BE2C (cell line): Measurements from ENCODE around the gene WDFY2.

Experiments used
- DNase-seq: peaks from one replicate; pipeline ENCODE4 v3.0.0-alpha.2; 2020
- H3K27me3 ChIP-seq: fragments of 250-450 bp; sonication (Bioruptor Pico); 2 replicates; pipeline ENCODE4 v1.5.1; 2020; ENCODE audit warnings: mild to moderate bottlenecking
- H3K36me3 ChIP-seq: fragments of 250-450 bp; sonication (Bioruptor Pico); 2 replicates; pipeline ENCODE4 v1.5.1; 2020; ENCODE audit warnings: mild to moderate bottlenecking
- H3K4me1 ChIP-seq: fragments of 250-450 bp; sonication (Bioruptor Pico); 2 replicates; pipeline ENCODE4 v1.5.1; 2020
- H3K4me3 ChIP-seq: 2 replicates; pipeline ENCODE4 v1.5.1; 2011; ENCODE audit warnings: low read depth, low read length
- H3K9me3 ChIP-seq: fragments of 250-450 bp; sonication (Bioruptor Pico); 2 replicates; pipeline ENCODE4 v1.5.1; 2020
- TF ChIP-seq, protein P1 (sequence below): IDR thresholded peaks from 2 replicates; pipeline ENCODE4 v1.5.1; 2012; ENCODE audit warnings: mild to moderate bottlenecking, low read depth, low read length

WDFY2 gene

DNA sequence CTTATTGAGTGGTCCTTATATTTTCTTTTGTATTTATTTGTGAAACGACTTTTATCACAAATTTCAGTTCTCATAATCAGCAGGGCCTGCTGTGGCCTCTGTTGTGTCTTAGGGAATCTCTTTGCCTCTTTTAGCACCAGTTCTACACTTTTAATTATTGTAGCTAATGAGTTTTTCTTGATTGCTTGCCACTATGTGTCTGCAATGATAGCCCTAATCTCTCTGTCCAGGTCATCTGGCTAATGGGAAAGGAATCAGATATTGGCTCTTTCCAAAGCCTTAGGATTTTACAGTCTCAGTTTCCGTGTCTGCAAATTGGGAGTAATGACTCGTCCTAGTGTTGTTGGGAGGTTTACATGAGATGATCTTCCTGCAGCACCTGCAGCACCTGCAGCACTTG, 10.2 kb downstream of the WDFY2 start:
- H3K4me1 ChIP-seq = peaks cover 9% of the 10 kb centered on the region
- H3K4me3 ChIP-seq = no peak overlapping the region
- no peak for DNase-seq
- H3K9me3 ChIP-seq = no peaks in the 10 kb centered on the region
- no peaks in the 10 kb centered on the region for H3K36me3 ChIP-seq
- H3K27me3 ChIP-seq = no peaks in the 10 kb centered on the region
- TF ChIP-seq, protein P1, sequence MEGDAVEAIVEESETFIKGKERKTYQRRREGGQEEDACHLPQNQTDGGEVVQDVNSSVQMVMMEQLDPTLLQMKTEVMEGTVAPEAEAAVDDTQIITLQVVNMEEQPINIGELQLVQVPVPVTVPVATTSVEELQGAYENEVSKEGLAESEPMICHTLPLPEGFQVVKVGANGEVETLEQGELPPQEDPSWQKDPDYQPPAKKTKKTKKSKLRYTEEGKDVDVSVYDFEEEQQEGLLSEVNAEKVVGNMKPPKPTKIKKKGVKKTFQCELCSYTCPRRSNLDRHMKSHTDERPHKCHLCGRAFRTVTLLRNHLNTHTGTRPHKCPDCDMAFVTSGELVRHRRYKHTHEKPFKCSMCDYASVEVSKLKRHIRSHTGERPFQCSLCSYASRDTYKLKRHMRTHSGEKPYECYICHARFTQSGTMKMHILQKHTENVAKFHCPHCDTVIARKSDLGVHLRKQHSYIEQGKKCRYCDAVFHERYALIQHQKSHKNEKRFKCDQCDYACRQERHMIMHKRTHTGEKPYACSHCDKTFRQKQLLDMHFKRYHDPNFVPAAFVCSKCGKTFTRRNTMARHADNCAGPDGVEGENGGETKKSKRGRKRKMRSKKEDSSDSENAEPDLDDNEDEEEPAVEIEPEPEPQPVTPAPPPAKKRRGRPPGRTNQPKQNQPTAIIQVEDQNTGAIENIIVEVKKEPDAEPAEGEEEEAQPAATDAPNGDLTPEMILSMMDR = no peak

DNA sequence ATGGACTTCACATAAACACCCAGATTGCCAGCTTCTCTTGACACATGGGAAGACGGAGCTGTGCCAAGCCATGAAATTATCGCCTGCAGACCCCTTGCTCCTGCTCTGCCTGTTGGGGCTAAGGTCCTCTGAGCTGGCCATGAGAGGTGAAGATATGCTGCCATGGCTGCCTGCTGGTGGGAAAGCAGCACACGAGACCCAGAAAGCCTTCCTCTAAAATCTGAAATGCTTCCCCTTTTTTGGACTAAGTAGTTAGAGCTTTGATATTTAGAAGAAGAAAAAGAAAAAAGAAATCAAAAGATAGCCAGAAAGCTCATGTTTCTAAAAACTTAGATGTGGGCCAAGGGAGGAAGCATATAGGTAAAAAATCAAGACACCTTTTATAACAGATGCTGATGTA, 11.2 kb downstream of the WDFY2 start:
- no peak for DNase-seq
- TF ChIP-seq, protein P1 = no peak
- H3K27me3 ChIP-seq = no peaks in the 10 kb centered on the region
- no peaks in the 10 kb centered on the region for H3K36me3 ChIP-seq
- no peaks in the 10 kb centered on the region for H3K9me3 ChIP-seq
- H3K4me3 ChIP-seq = no peak overlapping the region
- no peaks in the 10 kb centered on the region; the same call in 1 of the 2 replicates for H3K4me1 ChIP-seq

DNA sequence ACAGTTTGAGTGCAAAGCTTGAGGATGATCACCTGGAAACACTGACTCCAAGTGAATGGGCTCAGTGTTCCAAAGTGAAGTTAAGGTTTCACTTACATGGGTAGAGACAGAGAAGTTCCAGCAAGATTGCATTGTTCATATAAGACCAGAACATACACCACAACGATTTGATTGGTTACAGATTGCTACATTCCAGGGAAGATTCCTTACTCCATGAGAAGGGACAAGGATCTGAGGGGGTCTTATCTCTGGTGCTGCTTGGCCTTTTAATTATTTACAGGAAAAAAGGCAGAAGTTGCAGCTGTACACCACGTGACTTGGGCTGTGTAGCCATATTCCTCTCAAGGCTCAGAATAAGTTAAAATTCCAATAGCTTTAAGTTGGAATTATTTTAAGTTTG, 12.3 kb downstream of the WDFY2 start:
- TF ChIP-seq, protein P1 = no peak
- DNase-seq = no peak
- Histone ChIP-seq H3K27me3 (no peaks in the 10 kb centered on the region), H3K4me3 (no peak overlapping the region), H3K36me3 (no peaks in the 10 kb centered on the region), H3K9me3 (no peaks in the 10 kb centered on the region), H3K4me1 (no peaks in the 10 kb centered on the region)

DNA sequence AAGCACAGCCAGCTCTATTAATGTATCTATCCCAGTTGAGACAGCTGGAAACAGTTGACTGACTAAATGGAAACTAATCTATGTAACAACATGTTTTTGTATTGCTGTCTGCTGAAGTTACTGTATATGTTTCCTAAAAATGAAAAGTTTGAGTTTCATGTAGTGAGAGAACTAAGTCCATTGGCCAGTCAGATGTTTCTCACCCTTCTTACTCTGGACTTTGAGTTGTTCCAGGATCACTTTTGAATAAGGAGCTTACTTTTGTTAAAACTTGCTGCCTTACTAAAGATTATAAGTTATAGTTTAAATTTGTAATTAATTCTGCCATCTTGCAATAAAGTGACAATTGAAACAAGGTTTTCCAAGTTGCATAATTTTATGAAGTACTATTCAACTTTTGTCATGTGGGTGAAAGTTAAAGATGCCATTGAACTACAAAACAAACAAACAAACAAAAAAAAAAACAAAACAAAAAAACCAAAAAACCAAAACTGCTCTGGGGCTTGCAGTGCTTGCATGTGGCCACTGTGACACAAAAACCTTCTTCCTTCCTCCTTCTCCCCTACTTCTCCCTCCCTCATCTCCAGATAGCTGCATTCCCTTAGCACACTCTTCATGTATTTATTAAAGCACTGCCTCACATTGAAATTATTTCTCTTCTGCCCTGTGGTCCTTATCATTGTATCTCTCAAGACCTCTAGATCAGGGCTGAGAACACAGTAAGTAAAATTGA, 15.3 kb downstream of the WDFY2 start:
- no peak overlapping the region for H3K4me3 ChIP-seq
- H3K27me3 ChIP-seq = no peaks in the 10 kb centered on the region
- no peak for DNase-seq
- H3K4me1 ChIP-seq = no peaks in the 10 kb centered on the region
- H3K36me3 ChIP-seq = no peaks in the 10 kb centered on the region
- no peaks in the 10 kb centered on the region for H3K9me3 ChIP-seq
- TF ChIP-seq, protein P1 = no peak

DNA sequence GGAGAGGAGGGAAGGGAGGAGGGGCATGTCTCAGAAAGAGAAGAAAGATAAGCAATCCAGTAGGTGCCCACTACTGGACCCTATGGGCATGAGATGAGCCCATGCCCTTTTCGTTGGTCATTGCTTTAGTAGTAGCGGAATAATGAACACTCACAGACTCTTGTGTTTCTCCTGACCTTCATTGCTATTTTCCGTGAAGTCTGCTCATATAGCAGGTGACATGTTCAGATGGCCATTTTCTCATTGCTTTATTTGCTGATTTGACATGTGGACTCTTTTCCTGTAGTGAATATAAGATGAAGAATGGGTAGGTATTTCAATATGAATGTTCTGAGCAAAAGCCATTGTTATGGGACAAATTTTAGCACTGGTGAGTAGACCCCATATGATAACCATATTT, 16.4 kb downstream of the WDFY2 start:
- Histone ChIP-seq H3K36me3 (no peaks in the 10 kb centered on the region), H3K4me1 (no peaks in the 10 kb centered on the region), H3K9me3 (no peaks in the 10 kb centered on the region), H3K4me3 (no peak overlapping the region), H3K27me3 (no peaks in the 10 kb centered on the region)
- TF ChIP-seq, protein P1 = no peak
- no peak for DNase-seq
